OCI-LY1 (cell line): ENCODE measurements around the gene PRRC2B.

Source experiments
- H2AFZ ChIP-seq: fragments of 200-600 bp; sonication (generic), shearing (Covaris generic); 2 replicates; pipeline ENCODE4 v1.6.0; 2014; ENCODE audit warnings: antibody characterized with exemption, mild to moderate bottlenecking, low read length
- H3F3A ChIP-seq: fragments of 200-600 bp; sonication (generic), shearing (Covaris generic); 2 replicates; pipeline ENCODE4 v1.6.0; 2014; ENCODE audit warnings: mild to moderate bottlenecking, antibody characterized with exemption, low read length, moderate library complexity; ENCODE audit not compliant: insufficient read depth
- H3K27ac ChIP-seq: fragments of 200-600 bp; sonication (generic); 2 replicates; pipeline ENCODE4 v1.5.1; 2014; ENCODE audit warnings: low read length, mixed run types, mild to moderate bottlenecking, low read depth; ENCODE audit not compliant: poor library complexity, severe bottlenecking
- H3K27me3 ChIP-seq: fragments of 200-600 bp; sonication (generic); 2 replicates; pipeline ENCODE4 v1.6.0; 2014; ENCODE audit warnings: antibody characterized with exemption, mild to moderate bottlenecking, low read length, moderate library complexity; ENCODE audit not compliant: insufficient read depth
- H3K36me3 ChIP-seq: fragments of 200-600 bp; sonication (generic); 2 replicates; pipeline ENCODE4 v1.6.1; 2014; ENCODE audit warnings: mild to moderate bottlenecking, antibody characterized with exemption, low read length, moderate library complexity, mixed read lengths; ENCODE audit not compliant: insufficient read depth
- H3K4me1 ChIP-seq: fragments of 200-600 bp; sonication (generic); 2 replicates; pipeline ENCODE4 v1.5.1; 2014; ENCODE audit warnings: mild to moderate bottlenecking, low read length, moderate library complexity; ENCODE audit not compliant: insufficient read depth, severe bottlenecking
- H3K4me2 ChIP-seq: fragments of 200-600 bp; sonication (generic), shearing (Covaris generic); 2 replicates; pipeline ENCODE4 v1.6.1; 2014; ENCODE audit warnings: low read length
- H3K4me3 ChIP-seq: fragments of 200-600 bp; sonication (generic); 2 replicates; pipeline ENCODE4 v1.5.1; 2014; ENCODE audit warnings: low read length, low read depth, mild to moderate bottlenecking, mixed read lengths; ENCODE audit not compliant: poor library complexity, severe bottlenecking
- H3K79me2 ChIP-seq: fragments of 200-600 bp; shearing (Covaris generic); 2 replicates; pipeline ENCODE4 v1.6.1; 2016; ENCODE audit warnings: mixed run types, low read length, mixed read lengths; ENCODE audit not compliant: insufficient read depth
- H3K9ac ChIP-seq: fragments of 200-600 bp; sonication (generic), shearing (Covaris generic); 2 replicates; pipeline ENCODE4 v1.6.1; 2014; ENCODE audit warnings: mild to moderate bottlenecking, low read length, mixed read lengths
- H3K9me2 ChIP-seq: fragments of 200-600 bp; sonication (generic), shearing (Covaris generic); 2 replicates; pipeline ENCODE4 v1.6.1; 2014; ENCODE audit warnings: low read depth, mild to moderate bottlenecking, low read length, mixed read lengths
- H3K9me3 ChIP-seq: fragments of 200-600 bp; shearing (Covaris generic); 2 replicates; pipeline ENCODE4 v1.6.1; 2014; ENCODE audit warnings: low read length, mixed read lengths
- H4K20me1 ChIP-seq: fragments of 200-600 bp; sonication (generic), shearing (Covaris generic); 2 replicates; pipeline ENCODE4 v1.6.0; 2016; ENCODE audit warnings: mild to moderate bottlenecking, low read length; ENCODE audit not compliant: insufficient read depth
- EZH2 ChIP-seq: fragments of 200-600 bp; sonication (generic), shearing (Covaris generic); IDR thresholded peaks from 2 replicates; pipeline ENCODE4 v1.8.0; 2017; ENCODE audit warnings: borderline replicate concordance, mixed run types, mild to moderate bottlenecking, antibody characterized with exemption, low read length, moderate library complexity, mixed read lengths
- TF ChIP-seq, protein P1 (sequence below): fragments of 200-600 bp; sonication (generic), shearing (Covaris generic); IDR thresholded peaks from 2 replicates; pipeline ENCODE4 v1.5.1; 2017; ENCODE audit warnings: mild to moderate bottlenecking, antibody characterized with exemption, low read length, moderate library complexity, mixed read lengths

Gene PRRC2B

DNA sequence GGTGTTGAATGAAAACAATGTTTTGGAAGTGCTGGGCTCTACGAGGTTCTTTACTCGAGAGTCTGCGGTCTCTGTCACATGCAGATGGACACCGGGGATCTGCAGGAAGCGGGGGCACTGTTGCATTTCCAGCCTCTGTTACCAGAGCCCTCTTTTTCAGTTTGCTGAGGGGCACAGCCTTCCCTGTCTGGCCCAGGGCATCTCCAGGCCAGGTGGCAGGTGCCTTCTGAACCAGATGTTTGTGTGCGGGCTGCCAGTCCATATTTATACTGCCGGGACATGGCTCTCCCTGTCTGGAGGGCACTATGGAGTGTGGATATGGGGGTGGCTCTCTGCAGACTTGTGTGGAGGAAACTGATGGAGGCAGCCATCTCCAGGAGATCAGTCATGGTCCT, 90.2 kb downstream of the PRRC2B start:
- TF ChIP-seq EZH2, result no peak
- TF ChIP-seq, protein P1, sequence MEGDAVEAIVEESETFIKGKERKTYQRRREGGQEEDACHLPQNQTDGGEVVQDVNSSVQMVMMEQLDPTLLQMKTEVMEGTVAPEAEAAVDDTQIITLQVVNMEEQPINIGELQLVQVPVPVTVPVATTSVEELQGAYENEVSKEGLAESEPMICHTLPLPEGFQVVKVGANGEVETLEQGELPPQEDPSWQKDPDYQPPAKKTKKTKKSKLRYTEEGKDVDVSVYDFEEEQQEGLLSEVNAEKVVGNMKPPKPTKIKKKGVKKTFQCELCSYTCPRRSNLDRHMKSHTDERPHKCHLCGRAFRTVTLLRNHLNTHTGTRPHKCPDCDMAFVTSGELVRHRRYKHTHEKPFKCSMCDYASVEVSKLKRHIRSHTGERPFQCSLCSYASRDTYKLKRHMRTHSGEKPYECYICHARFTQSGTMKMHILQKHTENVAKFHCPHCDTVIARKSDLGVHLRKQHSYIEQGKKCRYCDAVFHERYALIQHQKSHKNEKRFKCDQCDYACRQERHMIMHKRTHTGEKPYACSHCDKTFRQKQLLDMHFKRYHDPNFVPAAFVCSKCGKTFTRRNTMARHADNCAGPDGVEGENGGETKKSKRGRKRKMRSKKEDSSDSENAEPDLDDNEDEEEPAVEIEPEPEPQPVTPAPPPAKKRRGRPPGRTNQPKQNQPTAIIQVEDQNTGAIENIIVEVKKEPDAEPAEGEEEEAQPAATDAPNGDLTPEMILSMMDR, result no peak
- Histone ChIP-seq H3K9me2 (no peaks in the 10 kb centered on the region), H2AFZ (no peak overlapping the region), H3K9ac (no peak overlapping the region), H3K36me3 (peaks cover 96% of the 10 kb centered on the region), H4K20me1 (no peaks in the 10 kb centered on the region), H3K9me3 (no peaks in the 10 kb centered on the region), H3K27ac (no peak overlapping the region), H3K4me3 (no peak overlapping the region), H3K27me3 (no peaks in the 10 kb centered on the region), H3K4me1 (no peaks in the 10 kb centered on the region), H3K79me2 (no peaks in the 10 kb centered on the region), H3F3A (no peaks in the 10 kb centered on the region), H3K4me2 (no peak overlapping the region)

DNA sequence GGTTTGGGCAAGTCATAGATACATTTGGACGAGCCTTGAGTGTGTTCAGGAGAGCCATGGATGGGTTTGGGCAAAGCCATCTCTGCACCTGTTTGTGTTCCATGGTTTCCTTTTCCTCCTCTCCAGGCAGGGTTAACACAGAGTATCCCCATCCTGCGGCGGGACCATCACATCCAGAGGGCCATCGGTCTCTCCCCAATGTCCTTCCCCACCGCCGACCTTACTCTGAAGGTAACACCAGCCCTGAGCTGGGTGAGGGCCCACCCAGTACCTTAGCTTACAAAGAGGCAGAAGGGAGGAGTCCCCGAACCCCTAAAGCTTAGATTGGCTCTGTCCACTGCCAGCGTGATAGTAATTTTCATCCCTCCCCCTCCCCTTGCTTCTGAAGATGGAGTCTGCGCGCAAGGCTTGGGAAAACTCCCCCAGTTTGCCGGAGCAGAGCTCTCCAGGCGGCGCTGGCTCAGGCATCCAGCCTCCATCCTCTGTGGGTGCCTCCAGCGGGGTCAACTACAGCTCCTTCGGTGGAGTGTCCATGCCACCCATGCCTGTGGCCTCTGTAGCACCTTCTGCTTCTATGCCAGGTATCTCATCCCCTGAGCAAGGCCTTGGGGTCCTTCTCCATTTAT, 90.8 kb downstream of the PRRC2B start:
- Histone ChIP-seq H3K9me2 (no peaks in the 10 kb centered on the region), H3K9me3 (no peaks in the 10 kb centered on the region), H3K4me1 (no peaks in the 10 kb centered on the region), H3K4me3 (no peak overlapping the region), H3K27me3 (no peaks in the 10 kb centered on the region), H3K27ac (no peak overlapping the region), H3K4me2 (no peak overlapping the region), H3F3A (no peaks in the 10 kb centered on the region), H2AFZ (no peak overlapping the region), H3K36me3 (peaks cover 96% of the 10 kb centered on the region), H4K20me1 (no peaks in the 10 kb centered on the region), H3K79me2 (no peaks in the 10 kb centered on the region), H3K9ac (no peak overlapping the region)
- no peak for TF ChIP-seq EZH2
- TF ChIP-seq, protein P1, result no peak

DNA sequence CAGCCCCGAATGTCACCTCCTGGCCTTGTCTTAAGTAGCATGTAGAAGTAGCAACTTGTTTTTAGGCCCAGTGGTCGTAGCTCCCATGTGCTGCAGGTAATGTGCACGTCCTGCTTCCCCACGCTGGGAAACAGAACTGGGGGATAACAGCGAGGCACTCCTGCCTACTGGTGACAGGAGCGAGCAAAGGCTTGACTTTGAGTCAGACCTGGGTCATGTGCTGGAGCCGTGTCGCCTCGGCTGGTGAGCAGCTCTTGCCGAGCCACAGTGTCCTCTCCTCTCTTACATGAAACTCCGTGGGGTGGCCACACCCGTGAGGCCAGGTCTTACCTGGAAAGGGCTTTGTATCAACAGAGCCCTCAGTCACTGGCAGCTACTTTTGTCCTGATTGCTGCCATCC, 91.3 kb downstream of the PRRC2B start:
- no peak for TF ChIP-seq EZH2
- TF ChIP-seq, protein P1, result no peak
- Histone ChIP-seq H3F3A (no peaks in the 10 kb centered on the region), H4K20me1 (no peaks in the 10 kb centered on the region), H3K9me2 (no peaks in the 10 kb centered on the region), H3K4me2 (no peak overlapping the region), H3K9ac (no peak overlapping the region), H3K27ac (no peak overlapping the region), H3K27me3 (no peaks in the 10 kb centered on the region), H3K4me1 (no peaks in the 10 kb centered on the region), H3K79me2 (no peaks in the 10 kb centered on the region), H3K4me3 (no peak overlapping the region), H2AFZ (no peak overlapping the region), H3K9me3 (no peaks in the 10 kb centered on the region), H3K36me3 (peaks cover 96% of the 10 kb centered on the region)
